Body of pancreas (tissue), 4 donors: ENCODE data around the gene AUTS2.

Source experiments
- POLR2A ChIP-seq, 3 donors: fragments of 450-650 bp; IDR thresholded peaks; one replicate each; pipeline ENCODE4 v1.6.1; 2016; ENCODE audit warnings: antibody characterized with exemption in 3 of 3, mild to moderate bottlenecking in 2 of 3
- TF ChIP-seq, protein P1 (sequence below), 7 experiments: fragments of 450-650 bp in 4 of 7; fragments of 200-600 bp in 3 of 7; sonication (generic) in 3 of 7; IDR thresholded peaks; one replicate each; pipeline ENCODE4 v1.5.1; 2016 to 2019; ENCODE audit warnings: antibody characterized with exemption in 7 of 7

DNA sequence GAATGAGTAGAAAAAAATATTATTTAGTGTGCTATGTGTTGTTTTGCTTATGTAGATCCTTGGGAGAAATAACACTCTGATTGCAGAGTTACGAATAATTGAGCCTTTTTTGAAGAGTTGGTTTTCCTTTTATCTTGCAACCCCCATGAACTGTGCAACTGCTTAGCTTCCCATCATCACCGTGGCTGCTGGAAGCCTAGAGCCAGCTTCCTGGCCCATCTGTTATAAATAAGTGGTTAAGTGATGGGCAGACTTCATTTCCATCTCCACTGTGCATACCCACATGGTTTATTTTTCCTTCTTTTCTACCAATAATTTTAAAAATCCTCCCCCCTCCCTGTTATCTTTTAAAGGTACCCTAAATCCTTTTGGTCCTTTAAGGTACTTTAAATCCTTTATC lies 978.8 kb downstream of the AUTS2 start:
- TF ChIP-seq, protein P1, sequence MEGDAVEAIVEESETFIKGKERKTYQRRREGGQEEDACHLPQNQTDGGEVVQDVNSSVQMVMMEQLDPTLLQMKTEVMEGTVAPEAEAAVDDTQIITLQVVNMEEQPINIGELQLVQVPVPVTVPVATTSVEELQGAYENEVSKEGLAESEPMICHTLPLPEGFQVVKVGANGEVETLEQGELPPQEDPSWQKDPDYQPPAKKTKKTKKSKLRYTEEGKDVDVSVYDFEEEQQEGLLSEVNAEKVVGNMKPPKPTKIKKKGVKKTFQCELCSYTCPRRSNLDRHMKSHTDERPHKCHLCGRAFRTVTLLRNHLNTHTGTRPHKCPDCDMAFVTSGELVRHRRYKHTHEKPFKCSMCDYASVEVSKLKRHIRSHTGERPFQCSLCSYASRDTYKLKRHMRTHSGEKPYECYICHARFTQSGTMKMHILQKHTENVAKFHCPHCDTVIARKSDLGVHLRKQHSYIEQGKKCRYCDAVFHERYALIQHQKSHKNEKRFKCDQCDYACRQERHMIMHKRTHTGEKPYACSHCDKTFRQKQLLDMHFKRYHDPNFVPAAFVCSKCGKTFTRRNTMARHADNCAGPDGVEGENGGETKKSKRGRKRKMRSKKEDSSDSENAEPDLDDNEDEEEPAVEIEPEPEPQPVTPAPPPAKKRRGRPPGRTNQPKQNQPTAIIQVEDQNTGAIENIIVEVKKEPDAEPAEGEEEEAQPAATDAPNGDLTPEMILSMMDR (IDR thresholded peaks at IDR 0.05) = no peak
- no peak for TF ChIP-seq POLR2A (IDR thresholded peaks at IDR 0.05)
